ENCODE results near the gene SEMA3D. TPM values are rescaled to one million over a fixed set of nuclear protein-coding genes. Genes with fewer than 3 reads are reported as not detected.

SEMA3D gene
- total and polyA plus RNA-seq, 2 donors (not counting 3 experiments of a cell fraction or from before 2014, with no cell fraction given), result 9.9 to 10.3 TPM

DNA sequence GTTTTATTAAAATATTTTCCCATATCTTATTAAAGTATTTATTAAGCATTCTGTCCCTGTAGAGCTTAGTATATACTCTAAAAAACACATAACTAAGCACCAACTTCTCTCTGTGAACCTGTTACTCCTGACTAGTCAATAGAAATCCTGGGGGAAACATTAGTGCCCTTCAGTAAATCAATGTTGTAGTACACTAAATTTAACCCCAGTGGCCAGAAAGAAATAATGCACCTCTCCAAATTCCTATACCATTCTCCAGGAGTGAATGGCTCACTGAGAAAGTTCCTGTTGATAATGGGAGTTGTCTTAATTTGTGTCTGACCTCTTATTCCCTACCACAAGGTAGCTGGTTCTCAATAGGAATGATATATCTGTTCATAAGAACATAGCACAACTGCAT is 188.2 kb downstream of the SEMA3D start:
- CTCF ChIA-PET, result interaction anchor here (0.9 kb wide), 1 partner anchor 24 kb away, joined by 5 read pairs; no protein-coding TSS in a partner anchor
- FAIRE-seq (no peak), DNase-seq (ENCODE audit: low read depth, low spot score) (no peak)
- H3K4me1 ChIP-seq (ENCODE audit: control insufficient read depth, extremely low read depth, insufficient read depth, low read length), result peaks cover 5% of the 10 kb centered on the region
- no peaks in the 10 kb centered on the region for H3K9me1 ChIP-seq (replicated peaks; ENCODE audit: control insufficient read depth, extremely low read depth, insufficient read depth, low read length)
- H3K27me3 ChIP-seq (ENCODE audit: control insufficient read depth in 2 of 2, insufficient read depth in 2 of 2, low read length in 2 of 2), result no peaks in the 10 kb centered on the region
- H3K36me3 ChIP-seq (ENCODE audit: control insufficient read depth in 2 of 2, extremely low read depth in 1 of 2, insufficient read depth in 2 of 2, low read length in 2 of 2), result no peaks in the 10 kb centered on the region
- no peak overlapping the region for H3K4me3 ChIP-seq (replicated peaks in 1 of 3; ENCODE audit: insufficient read depth in 1 of 3, low read depth in 1 of 3, low read length in 3 of 3)
- intact Hi-C loops (cut with micrococcal nuclease), result no loop called here
- H3K27ac ChIP-seq (ENCODE audit: insufficient read depth, low read depth, low read length), result no peak overlapping the region
- no peaks in the 10 kb centered on the region for H3K9me3 ChIP-seq (replicated peaks; ENCODE audit: control insufficient read depth, insufficient read depth, low read length)
- no peak overlapping the region for H3K9ac ChIP-seq (replicated peaks; ENCODE audit: extremely low read depth, insufficient read depth, low read length)
- no TSS peak for BruUV-seq (replicated peaks)
- dilution Hi-C loops (cut with MboI; ENCODE audit: extremely low pct_ligation_motif_present, low sequenced_read_pairs), result no loop called here
- TF ChIP-seq EZH2 (IDR thresholded peaks at IDR 0.05; ENCODE audit: borderline replicate concordance, low read depth, low read length, severe bottlenecking), result no peak
- no peak for TF ChIP-seq MYC (IDR thresholded peaks at IDR 0.05; ENCODE audit: low read depth, low read length)
- no peak for TF ChIP-seq POLR2AphosphoS5 (IDR thresholded peaks at IDR 0.05; ENCODE audit: insufficient read depth, low read depth, low read length)
- no peak for TF ChIP-seq FOS (IDR thresholded peaks at IDR 0.05; ENCODE audit: borderline replicate concordance, insufficient read depth, low read length)
- no peak for TF ChIP-seq JUN (IDR thresholded peaks at IDR 0.05; ENCODE audit: borderline replicate concordance, insufficient read depth, insufficient read length, low read depth)
- TF ChIP-seq, protein P1, sequence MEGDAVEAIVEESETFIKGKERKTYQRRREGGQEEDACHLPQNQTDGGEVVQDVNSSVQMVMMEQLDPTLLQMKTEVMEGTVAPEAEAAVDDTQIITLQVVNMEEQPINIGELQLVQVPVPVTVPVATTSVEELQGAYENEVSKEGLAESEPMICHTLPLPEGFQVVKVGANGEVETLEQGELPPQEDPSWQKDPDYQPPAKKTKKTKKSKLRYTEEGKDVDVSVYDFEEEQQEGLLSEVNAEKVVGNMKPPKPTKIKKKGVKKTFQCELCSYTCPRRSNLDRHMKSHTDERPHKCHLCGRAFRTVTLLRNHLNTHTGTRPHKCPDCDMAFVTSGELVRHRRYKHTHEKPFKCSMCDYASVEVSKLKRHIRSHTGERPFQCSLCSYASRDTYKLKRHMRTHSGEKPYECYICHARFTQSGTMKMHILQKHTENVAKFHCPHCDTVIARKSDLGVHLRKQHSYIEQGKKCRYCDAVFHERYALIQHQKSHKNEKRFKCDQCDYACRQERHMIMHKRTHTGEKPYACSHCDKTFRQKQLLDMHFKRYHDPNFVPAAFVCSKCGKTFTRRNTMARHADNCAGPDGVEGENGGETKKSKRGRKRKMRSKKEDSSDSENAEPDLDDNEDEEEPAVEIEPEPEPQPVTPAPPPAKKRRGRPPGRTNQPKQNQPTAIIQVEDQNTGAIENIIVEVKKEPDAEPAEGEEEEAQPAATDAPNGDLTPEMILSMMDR (IDR thresholded peaks at IDR 0.05; ENCODE audit: extremely low read depth in 1 of 2, insufficient read depth in 1 of 2, low read depth in 1 of 2, low read length in 2 of 2), result no peak
- no peak for TF ChIP-seq GATA2 (IDR thresholded peaks at IDR 0.05; ENCODE audit: insufficient read depth, insufficient read length, low read depth, low read length)
- TF ChIP-seq MAX (IDR thresholded peaks at IDR 0.05; ENCODE audit: insufficient read depth, insufficient read length), result no peak
- TF ChIP-seq POLR2A (IDR thresholded peaks at IDR 0.05; ENCODE audit: low read depth, low read length), result no peak
- H4K20me1 ChIP-seq (replicated peaks; ENCODE audit: control insufficient read depth, extremely low read depth, insufficient read depth, low read length), result no peaks in the 10 kb centered on the region
- H2AFZ ChIP-seq (ENCODE audit: low read depth, low read length), result no peak overlapping the region
- H3K79me2 ChIP-seq (ENCODE audit: control insufficient read depth, insufficient read depth, low read length), result no peaks in the 10 kb centered on the region
- POLR2A ChIA-PET, result no interaction called here
- H3K4me2 ChIP-seq (ENCODE audit: insufficient read depth, low read length), result no peak overlapping the region

All from endothelial cell of umbilical vein (primary cell).